Measurements from ENCODE around the gene FAM174A.

- TF ChIP-seq CTCF (IDR thresholded peaks at IDR 0.05) (no peak), POLR2AphosphoS5 (IDR thresholded peaks at IDR 0.05) (no peak)
Measured at GRCh38 chr5:100519075-100519474, 16.1 kb upstream of the FAM174A start.
